ENCODE measurements around the gene PHEX. TPM values are rescaled to one million over a fixed set of nuclear protein-coding genes. Genes with fewer than 3 reads are reported as not detected.
A peak's percentile ranks its signal among the peaks of the same experiment; 100 is the strongest.
"Not testable (repeated sequence)": the region's sequence is repeated elsewhere in the genome, so short reads cannot be mapped to it uniquely, and the experiment has no call there.

The PHEX gene
- total RNA-seq, 6 experiments from 2014 or later = 0.05 to 0.10 (median 0.07) TPM

- no peak for DNase-seq
- Mint-ChIP-seq H3K36me3 (ENCODE audit: low read depth) (no peaks in the 10 kb centered on the region), H3K27me3 (ENCODE audit: insufficient read depth) (peaks cover 2% of the 10 kb centered on the region; the same call in 1 of the 2 replicates), H3K27ac (no peak overlapping the region), H3K4me3 (no peak overlapping the region), H3K4me1 (ENCODE audit: low read depth) (no peaks in the 10 kb centered on the region), H3K9me3 (no peaks in the 10 kb centered on the region)
- TF ChIP-seq CTCF (IDR thresholded peaks at IDR 0.05) = no peak
Measured at GRCh38 chrX:22268706-22269105, 236.6 kb downstream of the PHEX start.

- H3K27me3 Mint-ChIP-seq (ENCODE audit: insufficient read depth) = no peaks in the 10 kb centered on the region
- H3K36me3 Mint-ChIP-seq (ENCODE audit: low read depth) = no peaks in the 10 kb centered on the region
- TF ChIP-seq CTCF (IDR thresholded peaks at IDR 0.05) = no peak
- H3K4me3 Mint-ChIP-seq = no peak within 1 kb of the TSS
- H3K4me1 Mint-ChIP-seq (ENCODE audit: low read depth) = no peaks in the 10 kb centered on the region
- no peak within 1 kb of the TSS for H3K27ac Mint-ChIP-seq
- no peaks in the 10 kb centered on the region for H3K9me3 Mint-ChIP-seq
- no peak for DNase-seq
Measured at GRCh38 chrX:22272613-22273012, 240.5 kb downstream of the PHEX start, which contains the start of gene CBLL2. Gene CBLL2, plus strand, starts transcription at chrX:22272913. Its CDS starts 79 bp downstream, at chrX:22272992.

- H3K4me3 Mint-ChIP-seq = no peak overlapping the region
- DNase-seq = no peak
- no peaks in the 10 kb centered on the region for H3K4me1 Mint-ChIP-seq (ENCODE audit: low read depth)
- H3K9me3 Mint-ChIP-seq = no peaks in the 10 kb centered on the region
- no peaks in the 10 kb centered on the region for H3K27me3 Mint-ChIP-seq (ENCODE audit: insufficient read depth)
- no peaks in the 10 kb centered on the region for H3K36me3 Mint-ChIP-seq (ENCODE audit: low read depth)
- H3K27ac Mint-ChIP-seq = no peak overlapping the region
- TF ChIP-seq CTCF (IDR thresholded peaks at IDR 0.05) = no peak
Measured at GRCh38 chrX:22273714-22274317, 241.7 kb downstream of the PHEX start.

GRCh38 chrX:22276781-22277180 lies 244.7 kb downstream of the PHEX start:
- no peaks in the 10 kb centered on the region for H3K9me3 Mint-ChIP-seq
- H3K36me3 Mint-ChIP-seq (ENCODE audit: low read depth) = no peaks in the 10 kb centered on the region; the same call in 1 of the 2 replicates
- peak; percentile 4 for DNase-seq
- no peaks in the 10 kb centered on the region for H3K27me3 Mint-ChIP-seq (ENCODE audit: insufficient read depth)
- H3K4me3 Mint-ChIP-seq = no peak overlapping the region
- H3K4me1 Mint-ChIP-seq (ENCODE audit: low read depth) = peaks cover 3% of the 10 kb centered on the region; the same call in 1 of the 2 replicates
- no peak overlapping the region for H3K27ac Mint-ChIP-seq
- no peak for TF ChIP-seq CTCF (IDR thresholded peaks at IDR 0.05)

- Mint-ChIP-seq H3K9me3 (peaks cover 6% of the 10 kb centered on the region; the same call in 1 of the 2 replicates), H3K4me1 (ENCODE audit: low read depth) (peaks cover 8% of the 10 kb centered on the region; the same call in 1 of the 2 replicates), H3K27ac (no peak overlapping the region), H3K27me3 (ENCODE audit: insufficient read depth) (no peaks in the 10 kb centered on the region), H3K4me3 (no peak overlapping the region), H3K36me3 (ENCODE audit: low read depth) (no peaks in the 10 kb centered on the region; the same call in 1 of the 2 replicates)
- DNase-seq = no peak
- no peak for TF ChIP-seq CTCF (IDR thresholded peaks at IDR 0.05)
Measured at GRCh38 chrX:22278375-22278774, 246.2 kb downstream of the PHEX start.

GRCh38 chrX:22289209-22289608 lies 257.1 kb downstream of the PHEX start:
- not testable (repeated sequence) for H3K4me3 Mint-ChIP-seq; DNase-seq; H3K9me3 Mint-ChIP-seq; H3K27me3 Mint-ChIP-seq (ENCODE audit: insufficient read depth); H3K27ac Mint-ChIP-seq; H3K4me1 Mint-ChIP-seq (ENCODE audit: low read depth); H3K36me3 Mint-ChIP-seq (ENCODE audit: low read depth)

Measured in HFFc6 (cell line).